Gastrocnemius medialis (tissue), 4 donors: Measurements from ENCODE around the gene AK2. TPM values are rescaled to one million over a fixed set of nuclear protein-coding genes. Genes with fewer than 3 reads are reported as not detected.

Experiments used
- ATAC-seq, 2 donors: fragments of 150-250 bp; one replicate each; pipeline ENCODE4 v1.9.1; 2016
- DNase-seq, 2 donors: peaks; one replicate each; pipeline ENCODE4 v3.0.0-alpha.2; 2019
- H3K27ac ChIP-seq, 4 donors: fragments of 200-600 bp; sonication (generic); 1 replicate in 1 of 4; 2 replicates in 3 of 4; pipeline ENCODE4 v1.5.1; 2016 to 2018; ENCODE audit warnings: mild to moderate bottlenecking in 2 of 4, moderate library complexity in 1 of 4
- H3K27me3 ChIP-seq, 3 donors: fragments of 200-600 bp; sonication (generic) in 2 of 3; 1 replicate in 1 of 3; 2 replicates in 2 of 3; pipeline versions ENCODE4 v1.5.1 to v1.6.0; 2016 to 2019; ENCODE audit warnings: mild to moderate bottlenecking in 1 of 3, moderate library complexity in 1 of 3
- H3K36me3 ChIP-seq, 2 donors: fragments of 200-600 bp; sonication (generic) in 1 of 2; one replicate each; pipeline ENCODE4 v1.5.1; 2017 to 2018
- H3K4me1 ChIP-seq, 2 donors: fragments of 200-600 bp; sonication (generic) in 1 of 2; one replicate each; pipeline ENCODE4 v1.5.1; 2016 to 2017; ENCODE audit warnings: mild to moderate bottlenecking in 2 of 2
- H3K4me3 ChIP-seq, 4 donors: fragments of 200-600 bp; sonication (generic) in 3 of 4; 1 replicate in 1 of 4; 2 replicates in 3 of 4; pipeline ENCODE4 v1.5.1; 2016 to 2019; ENCODE audit warnings: mild to moderate bottlenecking in 2 of 4
- H3K9me3 ChIP-seq, 3 donors: fragments of 200-600 bp; sonication (generic) in 2 of 3; 1 replicate in 1 of 3; 2 replicates in 2 of 3; pipeline ENCODE4 v1.5.1; 2016 to 2019
- POLR2A ChIP-seq, 2 donors: fragments of 450-650 bp; IDR thresholded peaks; one replicate each; pipeline ENCODE4 v1.6.1; 2017; ENCODE audit warnings: antibody characterized with exemption in 2 of 2, mild to moderate bottlenecking in 2 of 2, moderate library complexity in 2 of 2
- in situ Hi-C, 4 donors: fragments of 200-750 bp; cut with MboI; loops; one replicate each; pipeline versions ENCODE4 v1.15.0 to v1.8.0; 2017; ENCODE audit warnings: low sequenced_read_pairs in 4 of 4
- intact Hi-C: fragments of 100-400 bp; cut with DNase I; formaldehyde crosslinking; loops from one replicate; pipeline ENCODE4 v1.15.1; 2023; ENCODE audit warnings: low total_unique reads
- total RNA-seq, 4 donors: library from RNA; depleted of rRNA; stranded (reverse); fragments of >200 nt; gene quantifications; one replicate each; pipeline versions ENCODE4 v1.1.0 to v1.2.3, GENCODE V29; 2016
- TF ChIP-seq, protein P1 (sequence below), 5 experiments: fragments of 450-650 bp in 3 of 5; fragments of 200-600 bp in 2 of 5; sonication (generic) in 2 of 5; IDR thresholded peaks in 4 of 5; conservative IDR thresholded peaks in 1 of 5; 1 replicate in 4 of 5; 2 replicates in 1 of 5; pipeline ENCODE4 v1.5.1; 2016 to 2019; ENCODE audit warnings: antibody characterized with exemption in 5 of 5, mild to moderate bottlenecking in 3 of 5, moderate library complexity in 3 of 5

AK2 gene
- total RNA-seq, 4 donors from 2014 or later: 125 to 261 (median 152) TPM

DNA sequence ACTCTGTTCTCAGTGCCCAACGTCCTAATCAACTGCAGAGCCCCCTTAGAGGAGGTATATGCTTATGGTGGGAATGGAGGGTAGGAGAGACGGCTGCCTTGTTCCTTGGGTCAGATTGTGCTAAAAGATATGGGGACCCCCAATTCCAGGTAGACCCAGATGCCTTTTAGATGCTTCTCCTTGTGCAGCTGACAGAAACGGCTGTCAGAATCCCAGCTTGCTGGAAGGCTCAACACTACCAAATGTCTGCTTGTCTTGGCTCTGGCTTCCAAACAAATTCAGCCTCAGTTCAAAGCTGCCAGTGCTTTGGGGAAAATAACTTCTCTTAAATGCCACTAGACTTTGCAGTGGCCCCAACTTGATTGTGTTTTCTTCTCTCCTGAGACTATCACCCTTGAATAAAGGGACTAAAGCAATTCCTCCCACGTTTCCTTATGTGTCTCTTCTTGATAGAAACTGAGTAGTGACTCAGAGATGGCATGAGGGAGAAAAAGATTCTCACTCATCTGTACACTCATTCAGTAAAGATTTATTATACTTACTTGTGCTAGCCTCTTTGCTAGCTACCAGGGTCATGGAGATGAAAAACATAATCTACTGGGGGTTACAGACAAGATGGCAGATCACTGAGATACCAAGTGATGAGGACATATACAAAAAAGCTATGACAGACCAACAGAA, 68.7 kb downstream of the AK2 start:
- H3K4me1 ChIP-seq: peaks cover 3 to 18% of the 10 kb centered on the region in 2 donors
- ATAC-seq (no peak), DNase-seq (no peak)
- in situ Hi-C loops: no loop called here
- no peak overlapping the region for H3K27ac ChIP-seq
- peaks cover 11 to 31% (median 20%) of the 10 kb centered on the region in 3 donors for H3K27me3 ChIP-seq
- no peak for TF ChIP-seq POLR2A (IDR thresholded peaks at IDR 0.05)
- TF ChIP-seq, protein P1, sequence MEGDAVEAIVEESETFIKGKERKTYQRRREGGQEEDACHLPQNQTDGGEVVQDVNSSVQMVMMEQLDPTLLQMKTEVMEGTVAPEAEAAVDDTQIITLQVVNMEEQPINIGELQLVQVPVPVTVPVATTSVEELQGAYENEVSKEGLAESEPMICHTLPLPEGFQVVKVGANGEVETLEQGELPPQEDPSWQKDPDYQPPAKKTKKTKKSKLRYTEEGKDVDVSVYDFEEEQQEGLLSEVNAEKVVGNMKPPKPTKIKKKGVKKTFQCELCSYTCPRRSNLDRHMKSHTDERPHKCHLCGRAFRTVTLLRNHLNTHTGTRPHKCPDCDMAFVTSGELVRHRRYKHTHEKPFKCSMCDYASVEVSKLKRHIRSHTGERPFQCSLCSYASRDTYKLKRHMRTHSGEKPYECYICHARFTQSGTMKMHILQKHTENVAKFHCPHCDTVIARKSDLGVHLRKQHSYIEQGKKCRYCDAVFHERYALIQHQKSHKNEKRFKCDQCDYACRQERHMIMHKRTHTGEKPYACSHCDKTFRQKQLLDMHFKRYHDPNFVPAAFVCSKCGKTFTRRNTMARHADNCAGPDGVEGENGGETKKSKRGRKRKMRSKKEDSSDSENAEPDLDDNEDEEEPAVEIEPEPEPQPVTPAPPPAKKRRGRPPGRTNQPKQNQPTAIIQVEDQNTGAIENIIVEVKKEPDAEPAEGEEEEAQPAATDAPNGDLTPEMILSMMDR (IDR thresholded peaks at IDR 0.05 in 4 of 5, conservative IDR thresholded peaks at IDR 0.05 in 1 of 5): no peak
- H3K9me3 ChIP-seq: peaks cover 0 to 2% (median 0%) of the 10 kb centered on the region in 3 donors
- H3K4me3 ChIP-seq: no peak overlapping the region
- intact Hi-C loops: no loop called here
- H3K36me3 ChIP-seq: no peaks in the 10 kb centered on the region

DNA sequence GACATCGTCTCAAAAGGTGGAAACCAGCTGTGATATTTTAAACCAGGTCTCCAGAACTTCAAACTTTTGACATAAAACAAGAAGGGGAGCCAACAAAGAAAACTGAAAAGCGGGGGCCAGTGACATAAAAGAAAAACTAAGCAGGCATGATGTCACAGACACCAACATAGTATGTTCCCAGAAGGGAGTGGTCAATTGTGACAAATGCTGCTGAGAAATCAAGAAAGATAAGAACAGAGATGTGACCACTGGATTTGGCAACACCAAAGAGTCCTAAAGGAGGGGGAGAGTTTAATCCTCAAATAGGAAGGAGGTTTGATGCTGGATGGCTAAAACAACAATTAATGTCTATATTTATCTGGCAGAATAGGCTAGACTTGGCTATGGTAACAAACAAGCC, 69.8 kb downstream of the AK2 start:
- no peak for DNase-seq
- TF ChIP-seq POLR2A (IDR thresholded peaks at IDR 0.05): no peak
- TF ChIP-seq, protein P1 (IDR thresholded peaks at IDR 0.05 in 4 of 5, conservative IDR thresholded peaks at IDR 0.05 in 1 of 5): no peak
- no peak overlapping the region for H3K4me3 ChIP-seq
- ATAC-seq: no peak
- no peaks in the 10 kb centered on the region for H3K36me3 ChIP-seq
- intact Hi-C loops (no loop called here), in situ Hi-C loops (no loop called here)
- peaks cover 11 to 22% (median 11%) of the 10 kb centered on the region in 3 donors for H3K27me3 ChIP-seq
- peaks cover 15 to 20% of the 10 kb centered on the region in 2 donors for H3K4me1 ChIP-seq
- H3K27ac ChIP-seq: no peak overlapping the region
- H3K9me3 ChIP-seq: peaks cover 0 to 2% (median 0%) of the 10 kb centered on the region in 3 donors

DNA sequence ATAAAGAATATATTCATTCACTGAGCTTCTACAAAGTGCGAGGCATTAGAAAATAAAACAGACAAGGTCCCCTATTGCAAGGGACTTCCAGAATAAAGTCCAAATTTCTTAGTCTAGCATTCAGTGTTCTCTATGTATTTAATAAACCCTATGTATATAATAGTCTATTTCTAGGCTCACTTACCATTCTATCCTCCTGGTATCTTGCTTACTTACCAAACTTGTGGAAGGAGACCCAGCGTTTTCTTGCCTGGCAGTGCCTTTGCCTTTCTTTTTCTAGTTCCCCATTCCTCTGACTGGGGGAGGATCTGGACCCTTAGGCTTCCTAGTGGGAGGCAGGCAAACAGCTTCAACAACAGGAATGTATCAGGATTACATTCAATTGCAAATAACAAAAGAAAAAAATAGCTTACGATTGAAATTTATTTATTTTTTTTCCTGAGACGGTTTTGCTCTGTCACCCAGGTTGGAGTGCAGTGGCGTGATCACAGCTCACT, 71.4 kb downstream of the AK2 start:
- ATAC-seq (no peak), DNase-seq (no peak)
- H3K4me3 ChIP-seq: peak overlapping the region; percentile 63 to 67 (median 66)
- TF ChIP-seq, protein P1 (IDR thresholded peaks at IDR 0.05 in 4 of 5, conservative IDR thresholded peaks at IDR 0.05 in 1 of 5): no peak
- no peak for TF ChIP-seq POLR2A (IDR thresholded peaks at IDR 0.05)
- H3K36me3 ChIP-seq: no peaks in the 10 kb centered on the region
- in situ Hi-C loops: no loop called here
- peaks cover 0 to 2% (median 0%) of the 10 kb centered on the region in 3 donors for H3K9me3 ChIP-seq
- peak overlapping the region; percentile 70 to 92 (median 90) for H3K27ac ChIP-seq
- intact Hi-C loops: no loop called here
- H3K4me1 ChIP-seq: peaks cover 22 to 29% of the 10 kb centered on the region in 2 donors
- peaks cover 0 to 6% (median 0%) of the 10 kb centered on the region in 3 donors for H3K27me3 ChIP-seq

DNA sequence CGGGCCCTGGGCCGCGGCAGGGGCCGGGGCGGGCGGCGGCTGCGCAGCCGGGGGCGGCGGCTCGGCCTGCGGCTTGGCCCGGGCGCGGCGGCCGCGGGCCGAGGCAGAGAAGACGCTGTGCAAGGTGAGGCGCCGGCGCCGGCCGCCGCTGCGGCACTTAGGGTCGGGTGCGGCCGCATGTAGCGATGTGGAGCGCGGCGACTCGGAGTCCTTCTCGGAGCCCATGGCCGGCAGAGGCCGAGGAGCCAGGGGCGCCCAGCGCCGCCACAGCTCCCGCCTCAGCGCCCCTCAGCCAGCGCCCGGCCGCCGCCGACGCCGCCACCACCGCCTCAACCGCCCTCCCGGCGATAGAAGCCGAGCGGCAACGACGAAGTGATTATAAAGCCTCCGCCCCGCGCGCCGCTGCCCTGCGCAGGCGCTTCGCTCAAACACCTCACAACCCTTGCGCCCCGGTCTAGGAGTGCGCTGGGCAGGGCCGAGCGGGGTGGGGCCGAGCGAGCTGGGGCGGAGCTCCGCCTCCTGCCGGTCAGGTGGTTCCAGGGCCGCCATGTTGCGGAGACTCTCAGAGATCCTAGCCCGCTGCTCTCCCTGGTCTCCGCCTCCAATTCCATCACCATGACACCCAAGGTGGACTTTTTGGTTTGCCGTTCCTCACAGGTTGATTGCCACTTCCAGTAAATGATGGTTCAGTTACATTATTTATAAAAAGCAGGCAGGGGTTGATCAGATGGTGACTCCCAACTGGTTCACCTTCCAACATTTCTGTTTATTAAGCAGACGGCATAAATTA, 72.0 kb downstream of the AK2 start, which contains the start of gene RNF19B:
TSS of gene RNF19B (minus strand) at position 349 of the 790 bp plus-strand sequence. CDS start at position 225, 124 bp downstream.
- no peaks in the 10 kb centered on the region for H3K36me3 ChIP-seq
- intact Hi-C loops (loop anchor here (1.0 to 5.0 kb wide), 3 partner anchors 43 to 91 kb away; partner anchors contain the start of gene AK2), in situ Hi-C loops (no loop called here)
- peaks cover 0 to 6% (median 0%) of the 10 kb centered on the region in 3 donors for H3K27me3 ChIP-seq
- peaks cover 0 to 2% (median 0%) of the 10 kb centered on the region in 3 donors for H3K9me3 ChIP-seq
- H3K27ac ChIP-seq: peak within 1 kb of the TSS; percentile 70 to 92 (median 90)
- ATAC-seq (peak; percentile 89 to 90), DNase-seq (peak; percentile 92 to 93)
- peak; percentile 99 for TF ChIP-seq POLR2A (IDR thresholded peaks at IDR 0.05)
- TF ChIP-seq, protein P1 (IDR thresholded peaks at IDR 0.05 in 4 of 5, conservative IDR thresholded peaks at IDR 0.05 in 1 of 5): peak in 3 of 5 experiments; percentile 16 to 57 (median 20)
- peak within 1 kb of the TSS; percentile 66 to 85 (median 72) for H3K4me3 ChIP-seq
- H3K4me1 ChIP-seq: peaks cover 22 to 29% of the 10 kb centered on the region in 2 donors
